Keratinocyte (primary cell): ENCODE data around the gene HRH3. TPM values are rescaled to one million over a fixed set of nuclear protein-coding genes. Genes with fewer than 3 reads are reported as not detected.

Source experiments
- DNase-seq: peaks from one replicate; pipeline ENCODE4 v3.0.0-alpha.2; 2011; ENCODE audit warnings: low read depth, missing footprints, low spot score
- FAIRE-seq: peaks from 2 replicates; lab custom pipeline; 2011; peaks lifted over from hg19 to GRCh38; lab: Jason Lieb, UNC
- H2AFZ ChIP-seq: 2 replicates; pipeline ENCODE4 v1.6.0; 2012; ENCODE audit warnings: low read length, control low read depth, inconsistent platforms; ENCODE audit not compliant: control insufficient read depth
- H3K27ac ChIP-seq: 2 replicates; pipeline ENCODE4 v1.5.1; 2011; ENCODE audit warnings: low read length; ENCODE audit not compliant: control insufficient read depth, insufficient read depth
- H3K27me3 ChIP-seq: 3 replicates; pipeline ENCODE4 v1.6.0; 2011; ENCODE audit warnings: low read length; ENCODE audit not compliant: control insufficient read depth, insufficient read depth; ENCODE audit errors: extremely low read depth
- H3K36me3 ChIP-seq, 2 experiments: 2 replicates in 1 of 2; 3 replicates in 1 of 2; pipeline ENCODE4 v1.5.1; 2011; ENCODE audit warnings: low read length in 2 of 2, mild to moderate bottlenecking in 1 of 2; ENCODE audit not compliant: control insufficient read depth in 2 of 2, insufficient read depth in 2 of 2; ENCODE audit errors: extremely low read depth in 1 of 2
- H3K4me1 ChIP-seq: 3 replicates; pipeline ENCODE4 v1.5.1; 2011; ENCODE audit warnings: low read length; ENCODE audit not compliant: control insufficient read depth, insufficient read depth; ENCODE audit errors: extremely low read depth
- H3K4me2 ChIP-seq: 3 replicates; pipeline ENCODE4 v1.6.0; 2011; ENCODE audit warnings: low read depth, low read length; ENCODE audit not compliant: control insufficient read depth, insufficient read depth; ENCODE audit errors: extremely low read depth
- H3K4me3 ChIP-seq, 3 experiments: fragments of 200-600 bp in 1 of 3; sonication (generic) in 1 of 3; 2 replicates in 2 of 3; 3 replicates in 1 of 3; pipeline ENCODE4 v1.5.1; 2011 to 2016; ENCODE audit warnings: low read length in 3 of 3, mild to moderate bottlenecking in 3 of 3, control low read depth in 2 of 3, inconsistent platforms in 1 of 3, low read depth in 1 of 3, mixed read lengths in 1 of 3, mixed run types in 1 of 3, moderate library complexity in 1 of 3; ENCODE audit not compliant: control insufficient read depth in 2 of 3, insufficient read depth in 2 of 3; ENCODE audit errors: extremely low read depth in 1 of 3
- H3K79me2 ChIP-seq: 2 replicates; pipeline ENCODE4 v1.6.0; 2012; ENCODE audit warnings: low read length; ENCODE audit not compliant: control insufficient read depth, insufficient read depth
- H3K9ac ChIP-seq: 3 replicates; pipeline ENCODE4 v1.6.0; 2011; ENCODE audit warnings: low read length; ENCODE audit not compliant: control insufficient read depth, insufficient read depth; ENCODE audit errors: extremely low read depth
- H3K9me1 ChIP-seq: 3 replicates; pipeline ENCODE4 v1.6.0; 2011; ENCODE audit warnings: low read length; ENCODE audit not compliant: control insufficient read depth, insufficient read depth; ENCODE audit errors: extremely low read depth
- H3K9me3 ChIP-seq: 2 replicates; pipeline ENCODE4 v1.5.1; 2012; ENCODE audit warnings: low read depth, low read length; ENCODE audit not compliant: control insufficient read depth
- H4K20me1 ChIP-seq: 3 replicates; pipeline ENCODE4 v1.6.0; 2011; ENCODE audit warnings: low read length; ENCODE audit not compliant: control insufficient read depth, insufficient read depth; ENCODE audit errors: extremely low read depth
- CTCF ChIP-seq, 3 experiments: IDR thresholded peaks in 1 of 3; conservative IDR thresholded peaks in 1 of 3; optimal IDR thresholded peaks in 1 of 3; 2 replicates in 2 of 3; 3 replicates in 1 of 3; pipeline versions ENCODE3 to v1.5.1; 2011; ENCODE audit warnings: low read length in 3 of 3, mild to moderate bottlenecking in 3 of 3, moderate library complexity in 2 of 3, control low read depth in 1 of 3, inconsistent platforms in 1 of 3; ENCODE audit not compliant: insufficient read depth in 2 of 3; ENCODE audit errors: extremely low read depth in 1 of 3
- EZH2 ChIP-seq: IDR thresholded peaks from one replicate; pipeline ENCODE4 v1.6.1; 2012; ENCODE audit warnings: inconsistent platforms, mild to moderate bottlenecking, low read length, moderate library complexity
- dilution Hi-C: fragments of 300-500 bp; cut with MboI; formaldehyde crosslinking; loops from one replicate; pipeline ENCODE4 v1.7.0; 2020; ENCODE audit warnings: low sequenced_read_pairs; ENCODE audit not compliant: extremely low pct_ligation_motif_present
- polyA plus RNA-seq, 5 experiments: library from polyadenylated mRNA; depleted of rRNA in 3 of 5; stranded (reverse) in 3 of 5; stranded (forward) in 1 of 5; unstranded in 1 of 5; fragments of >200 nt; gene quantifications; 1 replicate in 1 of 5; 2 replicates in 3 of 5; 3 replicates in 1 of 5; pipeline versions ENCODE4 v1.2.1 to v1.2.3, GENCODE V29; 2011 to 2012; ENCODE audit warnings: missing spikeins in 2 of 5, low read depth in 1 of 5, low replicate concordance in 1 of 5

The HRH3 gene
- polyA plus RNA-seq, 1 donor (not counting 4 experiments of a cell fraction or from before 2014, with no cell fraction given): not detected

- no peak for DNase-seq
Observed at GRCh38 chr20:62248890-62249560, 28.9 kb upstream of the HRH3 start.

GRCh38 chr20:62246872-62247652 is 27.0 kb upstream of the HRH3 start:
- no peak for TF ChIP-seq CTCF (optimal IDR thresholded peaks at IDR 0.05 in 1 of 3, IDR thresholded peaks at IDR 0.05 in 1 of 3, conservative IDR thresholded peaks at IDR 0.05 in 1 of 3; ENCODE audit: extremely low read depth in 1 of 3, insufficient read depth in 2 of 3, low read length in 3 of 3)
- TF ChIP-seq EZH2: no peak
- H3K9ac ChIP-seq: no peak overlapping the region
- no peak for FAIRE-seq
- no peak for DNase-seq
- dilution Hi-C loops: no loop called here
- no peaks in the 10 kb centered on the region for H3K9me3 ChIP-seq
- H4K20me1 ChIP-seq: peaks cover 43% of the 10 kb centered on the region
- peaks cover 2% of the 10 kb centered on the region for H3K9me1 ChIP-seq
- no peak overlapping the region for H2AFZ ChIP-seq
- peaks cover 3 to 15% of the 10 kb centered on the region in 2 experiments for H3K36me3 ChIP-seq
- H3K27me3 ChIP-seq: no peaks in the 10 kb centered on the region
- peaks cover under 1% of the 10 kb centered on the region for H3K4me1 ChIP-seq
- no peak overlapping the region for H3K27ac ChIP-seq
- H3K4me2 ChIP-seq: no peak overlapping the region
- peaks cover 73% of the 10 kb centered on the region for H3K79me2 ChIP-seq
- H3K4me3 ChIP-seq: no peak overlapping the region

More at GRCh38 chr20:62248890-62249560, 28.9 kb upstream of the HRH3 start:
- dilution Hi-C loops: no loop called here
- TF ChIP-seq EZH2: no peak
- TF ChIP-seq CTCF (optimal IDR thresholded peaks at IDR 0.05 in 1 of 3, IDR thresholded peaks at IDR 0.05 in 1 of 3, conservative IDR thresholded peaks at IDR 0.05 in 1 of 3; ENCODE audit: extremely low read depth in 1 of 3, insufficient read depth in 2 of 3, low read length in 3 of 3): no peak
- Histone ChIP-seq H3K27ac (no peak overlapping the region), H3K9me3 (no peaks in the 10 kb centered on the region), H3K4me1 (peaks cover 2% of the 10 kb centered on the region), H2AFZ (no peak overlapping the region), H3K27me3 (no peaks in the 10 kb centered on the region), H3K4me2 (no peak overlapping the region), H3K9ac (no peak overlapping the region), H3K4me3 (no peak overlapping the region), H3K36me3 (peaks cover 8 to 12% of the 10 kb centered on the region in 2 experiments), H4K20me1 (peaks cover 38% of the 10 kb centered on the region), H3K9me1 (no peaks in the 10 kb centered on the region), H3K79me2 (peaks cover 72% of the 10 kb centered on the region)
- FAIRE-seq: no peak
